ENCODE results near the gene SSUH2.

DNA sequence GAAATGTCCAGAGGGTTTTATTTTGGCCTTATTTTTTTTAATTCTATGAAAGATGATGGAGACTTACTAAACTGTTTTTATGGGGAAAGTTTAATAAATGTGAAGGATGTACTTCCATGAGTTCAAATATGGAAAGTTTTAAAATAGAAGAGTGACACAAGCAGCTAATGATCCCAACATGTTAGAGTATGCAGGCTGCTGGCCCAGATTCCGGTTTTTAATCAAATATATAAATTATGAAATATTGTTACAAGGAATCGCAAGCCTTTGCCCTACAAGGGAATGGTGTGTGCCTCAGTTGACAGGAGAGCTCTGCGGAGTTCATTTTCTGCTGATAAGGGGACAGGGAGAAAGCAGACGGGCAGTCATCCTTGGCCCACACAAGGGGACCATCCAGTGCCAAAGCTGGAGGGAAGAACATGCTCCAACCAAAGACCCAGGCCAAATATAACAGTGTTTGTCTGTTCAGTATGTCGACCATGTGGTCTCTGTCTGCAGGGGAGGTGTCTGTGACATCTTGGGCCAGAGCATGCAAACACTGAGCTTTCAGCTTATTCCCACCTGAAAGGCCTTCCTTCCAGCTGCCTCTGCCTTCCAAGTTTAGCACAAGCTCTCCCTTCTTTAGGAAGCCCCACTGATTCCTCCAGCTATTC is 69.8 kb downstream of the SSUH2 start:
- TF ChIP-seq, protein P1, sequence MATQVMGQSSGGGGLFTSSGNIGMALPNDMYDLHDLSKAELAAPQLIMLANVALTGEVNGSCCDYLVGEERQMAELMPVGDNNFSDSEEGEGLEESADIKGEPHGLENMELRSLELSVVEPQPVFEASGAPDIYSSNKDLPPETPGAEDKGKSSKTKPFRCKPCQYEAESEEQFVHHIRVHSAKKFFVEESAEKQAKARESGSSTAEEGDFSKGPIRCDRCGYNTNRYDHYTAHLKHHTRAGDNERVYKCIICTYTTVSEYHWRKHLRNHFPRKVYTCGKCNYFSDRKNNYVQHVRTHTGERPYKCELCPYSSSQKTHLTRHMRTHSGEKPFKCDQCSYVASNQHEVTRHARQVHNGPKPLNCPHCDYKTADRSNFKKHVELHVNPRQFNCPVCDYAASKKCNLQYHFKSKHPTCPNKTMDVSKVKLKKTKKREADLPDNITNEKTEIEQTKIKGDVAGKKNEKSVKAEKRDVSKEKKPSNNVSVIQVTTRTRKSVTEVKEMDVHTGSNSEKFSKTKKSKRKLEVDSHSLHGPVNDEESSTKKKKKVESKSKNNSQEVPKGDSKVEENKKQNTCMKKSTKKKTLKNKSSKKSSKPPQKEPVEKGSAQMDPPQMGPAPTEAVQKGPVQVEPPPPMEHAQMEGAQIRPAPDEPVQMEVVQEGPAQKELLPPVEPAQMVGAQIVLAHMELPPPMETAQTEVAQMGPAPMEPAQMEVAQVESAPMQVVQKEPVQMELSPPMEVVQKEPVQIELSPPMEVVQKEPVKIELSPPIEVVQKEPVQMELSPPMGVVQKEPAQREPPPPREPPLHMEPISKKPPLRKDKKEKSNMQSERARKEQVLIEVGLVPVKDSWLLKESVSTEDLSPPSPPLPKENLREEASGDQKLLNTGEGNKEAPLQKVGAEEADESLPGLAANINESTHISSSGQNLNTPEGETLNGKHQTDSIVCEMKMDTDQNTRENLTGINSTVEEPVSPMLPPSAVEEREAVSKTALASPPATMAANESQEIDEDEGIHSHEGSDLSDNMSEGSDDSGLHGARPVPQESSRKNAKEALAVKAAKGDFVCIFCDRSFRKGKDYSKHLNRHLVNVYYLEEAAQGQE (IDR thresholded peaks at IDR 0.05; ENCODE audit: unreplicated experiment): no peak
- TF ChIP-seq, protein P2, sequence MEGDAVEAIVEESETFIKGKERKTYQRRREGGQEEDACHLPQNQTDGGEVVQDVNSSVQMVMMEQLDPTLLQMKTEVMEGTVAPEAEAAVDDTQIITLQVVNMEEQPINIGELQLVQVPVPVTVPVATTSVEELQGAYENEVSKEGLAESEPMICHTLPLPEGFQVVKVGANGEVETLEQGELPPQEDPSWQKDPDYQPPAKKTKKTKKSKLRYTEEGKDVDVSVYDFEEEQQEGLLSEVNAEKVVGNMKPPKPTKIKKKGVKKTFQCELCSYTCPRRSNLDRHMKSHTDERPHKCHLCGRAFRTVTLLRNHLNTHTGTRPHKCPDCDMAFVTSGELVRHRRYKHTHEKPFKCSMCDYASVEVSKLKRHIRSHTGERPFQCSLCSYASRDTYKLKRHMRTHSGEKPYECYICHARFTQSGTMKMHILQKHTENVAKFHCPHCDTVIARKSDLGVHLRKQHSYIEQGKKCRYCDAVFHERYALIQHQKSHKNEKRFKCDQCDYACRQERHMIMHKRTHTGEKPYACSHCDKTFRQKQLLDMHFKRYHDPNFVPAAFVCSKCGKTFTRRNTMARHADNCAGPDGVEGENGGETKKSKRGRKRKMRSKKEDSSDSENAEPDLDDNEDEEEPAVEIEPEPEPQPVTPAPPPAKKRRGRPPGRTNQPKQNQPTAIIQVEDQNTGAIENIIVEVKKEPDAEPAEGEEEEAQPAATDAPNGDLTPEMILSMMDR (conservative IDR thresholded peaks at IDR 0.05; ENCODE audit: low read depth in 2 of 2): no peak
